ENCODE measurements around the gene LRRC36.

- TF ChIP-seq POLR2A (IDR thresholded peaks at IDR 0.05) (no peak), CTCF (IDR thresholded peaks at IDR 0.05) (no peak)
Measured at GRCh38 chr16:67312719-67313118, 13.9 kb upstream of the LRRC36 start.
